Upper lobe of left lung (tissue), 6 donors: ENCODE measurements around the gene NPPC. TPM values are rescaled to one million over a fixed set of nuclear protein-coding genes. Genes with fewer than 3 reads are reported as not detected.
A peak's percentile ranks its signal among the peaks of the same experiment; 100 is the strongest.

Experiments
- ATAC-seq, 2 donors: fragments of 200-7000 bp; cut with Tn5 transposase; one replicate each; pipeline ENCODE4 v1.9.1; 2022; ENCODE audit warnings: mild to moderate bottlenecking in 2 of 2, moderate library complexity in 2 of 2; ENCODE audit not compliant: low FRiP score in 2 of 2
- DNase-seq, 2 donors: peaks; one replicate each; pipeline ENCODE4 v3.0.0-alpha.2; 2019 to 2020
- H3K27ac ChIP-seq, 4 donors: fragments of 200-600 bp; sonication (generic); one replicate each; pipeline ENCODE4 v1.5.1; 2016 to 2019
- H3K27me3 ChIP-seq, 4 donors: fragments of 200-600 bp; sonication (generic); one replicate each; pipeline ENCODE4 v1.5.1; 2017 to 2019
- H3K36me3 ChIP-seq, 4 donors: fragments of 200-600 bp; sonication (generic); one replicate each; pipeline ENCODE4 v1.5.1; 2016 to 2019
- H3K4me1 ChIP-seq, 4 donors: fragments of 200-600 bp; sonication (generic); one replicate each; pipeline ENCODE4 v1.5.1; 2018 to 2019
- H3K4me3 ChIP-seq, 4 donors: fragments of 200-600 bp; sonication (generic); one replicate each; pipeline ENCODE4 v1.5.1; 2017 to 2019; ENCODE audit warnings: mild to moderate bottlenecking in 2 of 4, moderate library complexity in 1 of 4
- H3K9me3 ChIP-seq, 4 donors: fragments of 200-600 bp; sonication (generic); one replicate each; pipeline ENCODE4 v1.5.1; 2018 to 2019
- EP300 ChIP-seq, 4 donors: sonication (generic); formaldehyde crosslinking; IDR thresholded peaks; one replicate each; pipeline ENCODE4 v1.5.1; 2017; ENCODE audit warnings: antibody characterized with exemption in 4 of 4, control low read depth in 2 of 4
- POLR2A ChIP-seq, 4 donors: fragments of 450-650 bp; IDR thresholded peaks; one replicate each; pipeline ENCODE4 v1.5.1; 2016 to 2017; ENCODE audit warnings: antibody characterized with exemption in 4 of 4, mild to moderate bottlenecking in 2 of 4
- POLR2AphosphoS5 ChIP-seq, 2 donors: sonication (generic); formaldehyde crosslinking; IDR thresholded peaks; one replicate each; pipeline ENCODE4 v1.5.1; 2017; ENCODE audit warnings: antibody characterized with exemption in 2 of 2
- WGBS, 2 donors: methylation state at CpG; one replicate each; pipeline ENCODE4 v1.1.5; 2017 to 2018; 5-methylcytosine and 5-hydroxymethylcytosine counted together
- total RNA-seq, 6 donors: library from RNA; depleted of rRNA in 4 of 6; stranded (reverse); fragments of >200 nt in 4 of 6; gene quantifications; one replicate each; pipeline versions ENCODE4 v1.1.0 to v1.2.1, GENCODE V29; 2016 to 2021
- TF ChIP-seq, protein P1 (sequence below), 6 experiments: fragments of 450-650 bp in 4 of 6; fragments of 200-600 bp in 2 of 6; sonication (generic) in 2 of 6; IDR thresholded peaks; one replicate each; pipeline ENCODE4 v1.5.1; 2016 to 2019; ENCODE audit warnings: antibody characterized with exemption in 6 of 6
- donor health status: DM: no; HTN: no; CAD: no; lungs with moderate emphysema.
- donor health status: DM: no; HTN: yes; CAD: no; lungs with severe emphysema.

Gene NPPC
- total RNA-seq, 6 donors from 2014 or later, result not detected

DNA sequence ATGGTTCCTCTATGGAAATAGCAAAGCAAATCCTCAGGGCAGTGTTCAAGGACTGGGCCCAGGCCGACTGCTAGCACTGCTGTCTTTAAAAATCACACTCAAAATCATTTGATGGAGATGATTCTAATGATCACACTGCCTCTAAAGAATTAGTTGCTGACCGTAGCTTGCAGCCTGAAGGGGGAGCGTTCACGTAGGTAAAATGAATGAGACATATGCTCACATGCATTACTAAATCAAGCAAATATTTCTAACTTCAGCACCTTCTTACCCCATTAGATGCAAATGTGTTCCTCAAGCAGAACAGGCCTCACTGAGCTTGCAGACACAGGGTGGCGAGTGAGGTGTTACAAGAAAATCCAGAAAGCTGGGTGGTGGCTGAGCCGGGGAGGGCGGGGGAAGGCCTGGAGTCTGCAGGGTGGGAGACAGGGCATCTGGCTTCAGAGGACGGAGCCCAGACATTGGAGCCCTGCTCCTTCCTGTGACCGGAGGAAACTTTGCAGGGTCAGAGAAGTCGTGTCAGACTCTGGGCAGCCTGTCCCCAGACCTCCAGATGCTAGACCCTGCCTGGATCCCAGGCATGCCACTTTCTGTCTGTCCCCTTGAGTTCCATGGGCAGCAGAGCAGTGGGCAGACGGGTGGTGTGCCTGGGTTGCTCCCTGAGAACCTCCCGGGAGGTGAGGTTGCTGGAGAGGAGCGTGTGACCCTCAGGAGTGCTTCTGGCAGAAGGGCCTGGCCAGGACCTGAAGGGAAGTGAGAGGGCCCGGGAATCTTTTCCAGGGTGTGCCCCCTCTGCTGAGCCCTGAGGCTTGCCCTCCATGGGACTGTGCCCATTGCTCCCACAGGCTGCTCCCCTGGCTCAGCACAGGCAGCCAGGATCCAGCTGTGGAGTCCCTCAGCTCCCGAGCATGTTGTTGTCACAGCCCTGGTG, 7.1 kb upstream of the NPPC start:
- no peak for TF ChIP-seq POLR2AphosphoS5 (IDR thresholded peaks at IDR 0.05)
- TF ChIP-seq, protein P1, sequence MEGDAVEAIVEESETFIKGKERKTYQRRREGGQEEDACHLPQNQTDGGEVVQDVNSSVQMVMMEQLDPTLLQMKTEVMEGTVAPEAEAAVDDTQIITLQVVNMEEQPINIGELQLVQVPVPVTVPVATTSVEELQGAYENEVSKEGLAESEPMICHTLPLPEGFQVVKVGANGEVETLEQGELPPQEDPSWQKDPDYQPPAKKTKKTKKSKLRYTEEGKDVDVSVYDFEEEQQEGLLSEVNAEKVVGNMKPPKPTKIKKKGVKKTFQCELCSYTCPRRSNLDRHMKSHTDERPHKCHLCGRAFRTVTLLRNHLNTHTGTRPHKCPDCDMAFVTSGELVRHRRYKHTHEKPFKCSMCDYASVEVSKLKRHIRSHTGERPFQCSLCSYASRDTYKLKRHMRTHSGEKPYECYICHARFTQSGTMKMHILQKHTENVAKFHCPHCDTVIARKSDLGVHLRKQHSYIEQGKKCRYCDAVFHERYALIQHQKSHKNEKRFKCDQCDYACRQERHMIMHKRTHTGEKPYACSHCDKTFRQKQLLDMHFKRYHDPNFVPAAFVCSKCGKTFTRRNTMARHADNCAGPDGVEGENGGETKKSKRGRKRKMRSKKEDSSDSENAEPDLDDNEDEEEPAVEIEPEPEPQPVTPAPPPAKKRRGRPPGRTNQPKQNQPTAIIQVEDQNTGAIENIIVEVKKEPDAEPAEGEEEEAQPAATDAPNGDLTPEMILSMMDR (IDR thresholded peaks at IDR 0.05), result no peak
- H3K4me1 ChIP-seq, result no peaks in the 10 kb centered on the region
- ATAC-seq (no peak), DNase-seq (no peak)
- no peaks in the 10 kb centered on the region for H3K9me3 ChIP-seq
- no peaks in the 10 kb centered on the region for H3K27me3 ChIP-seq
- H3K27ac ChIP-seq, result no peak overlapping the region
- 79 to 85% methylated on average over 11 to 15 of the region's 15 CpGs for WGBS, 2 donors
- H3K36me3 ChIP-seq, result no peaks in the 10 kb centered on the region
- no peak overlapping the region for H3K4me3 ChIP-seq

DNA sequence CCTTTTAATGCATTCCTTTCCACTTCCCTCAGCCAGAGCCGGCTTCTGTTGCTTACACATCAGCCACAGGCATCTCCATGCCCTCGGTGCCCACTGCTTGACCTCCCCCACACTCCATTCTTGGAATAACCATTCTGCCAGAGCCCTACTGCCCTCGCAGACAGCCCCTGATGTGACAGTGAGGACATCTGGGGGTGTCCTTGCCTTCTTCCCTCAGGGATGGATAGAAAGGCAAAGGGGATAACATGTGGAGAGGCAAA, 6.4 kb upstream of the NPPC start:
- no peak for TF ChIP-seq EP300 (IDR thresholded peaks at IDR 0.05)
- no peak for DNase-seq
- Histone ChIP-seq H3K36me3 (no peaks in the 10 kb centered on the region), H3K4me1 (no peaks in the 10 kb centered on the region), H3K27me3 (no peaks in the 10 kb centered on the region), H3K4me3 (no peak overlapping the region), H3K27ac (no peak overlapping the region), H3K9me3 (no peaks in the 10 kb centered on the region)
- 78 to 93% methylated on average over 3 of the region's 3 CpGs for WGBS, 2 donors
- ATAC-seq, result no peak

DNA sequence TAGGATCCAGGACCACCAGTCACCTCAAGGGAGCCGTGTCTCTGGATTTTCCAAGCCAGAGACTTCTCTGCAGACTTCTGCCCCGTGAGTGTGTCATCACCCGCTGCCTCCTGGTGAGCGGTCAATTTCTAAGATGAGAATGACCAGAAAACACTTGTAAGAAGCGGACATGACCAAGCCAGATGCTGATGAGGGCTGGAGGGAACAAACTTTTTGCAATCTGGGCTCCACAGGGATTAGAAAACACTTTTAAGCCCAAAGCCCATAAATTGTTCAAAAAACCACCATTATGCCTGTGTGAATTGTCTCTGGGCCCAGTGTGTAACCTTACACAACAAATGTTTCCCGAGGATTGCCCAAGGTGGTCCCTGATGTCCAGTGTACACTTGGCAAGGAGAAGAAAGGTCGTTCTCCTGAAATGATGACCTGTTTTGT, 5.3 kb upstream of the NPPC start:
- ATAC-seq (no peak), DNase-seq (no peak)
- Histone ChIP-seq H3K4me3 (no peak overlapping the region), H3K4me1 (peaks cover 5 to 8% (median 7%) of the 10 kb centered on the region in 4 donors), H3K9me3 (no peaks in the 10 kb centered on the region), H3K27ac (no peak overlapping the region), H3K36me3 (no peaks in the 10 kb centered on the region), H3K27me3 (peaks cover 0 to 11% (median under 1%) of the 10 kb centered on the region in 4 donors)
- no peak for TF ChIP-seq EP300 (IDR thresholded peaks at IDR 0.05)
- no peak for TF ChIP-seq POLR2AphosphoS5 (IDR thresholded peaks at IDR 0.05)
- TF ChIP-seq, protein P1 (IDR thresholded peaks at IDR 0.05), result no peak
- TF ChIP-seq POLR2A (IDR thresholded peaks at IDR 0.05), result no peak
- 89 to 90% methylated on average over 7 of the region's 7 CpGs for whole genome bisulfite sequencing, 2 donors

DNA sequence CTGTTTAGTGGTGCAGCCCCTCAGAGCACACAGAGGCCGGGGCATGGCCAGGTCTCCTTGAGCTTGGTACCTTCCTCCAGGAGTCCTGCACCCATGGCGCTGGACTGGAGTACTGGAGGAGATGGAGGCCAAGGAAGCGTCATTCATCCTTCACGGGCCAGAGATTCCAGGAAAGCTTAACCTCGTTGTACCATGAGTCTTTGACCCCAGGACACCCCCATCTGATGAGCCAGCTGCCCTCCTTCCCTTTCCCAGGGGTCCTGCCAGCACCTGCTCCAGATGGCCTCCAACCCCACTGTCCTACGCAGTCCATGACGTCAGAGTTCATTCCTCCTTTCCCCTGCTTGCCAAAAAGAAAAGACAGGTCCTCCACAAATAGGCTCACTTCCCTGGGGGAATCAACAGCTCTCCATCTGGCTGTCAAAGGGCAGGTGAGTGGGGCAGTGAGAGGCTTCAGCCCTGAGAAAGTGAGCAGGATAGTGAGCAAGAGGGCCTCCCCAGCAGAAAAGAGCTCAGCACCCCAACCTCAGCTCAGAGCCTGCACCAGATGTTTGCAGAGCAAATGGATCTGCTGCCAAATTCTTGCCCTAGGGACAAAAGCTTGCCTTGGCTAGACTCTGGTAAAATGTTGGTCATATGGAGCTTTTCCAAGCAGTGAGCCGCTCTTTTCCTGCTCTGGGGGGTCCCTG, 4.5 kb upstream of the NPPC start:
- DNase-seq (no peak), ATAC-seq (no peak)
- Histone ChIP-seq H3K4me1 (peaks cover 13 to 16% (median 15%) of the 10 kb centered on the region in 4 donors), H3K9me3 (no peaks in the 10 kb centered on the region), H3K36me3 (no peaks in the 10 kb centered on the region), H3K4me3 (no peak overlapping the region), H3K27me3 (peaks cover 0 to 18% (median 6%) of the 10 kb centered on the region in 4 donors), H3K27ac (no peak overlapping the region)
- no peak for TF ChIP-seq EP300 (IDR thresholded peaks at IDR 0.05)
- TF ChIP-seq, protein P1 (IDR thresholded peaks at IDR 0.05), result no peak
- no peak for TF ChIP-seq POLR2A (IDR thresholded peaks at IDR 0.05)
- TF ChIP-seq POLR2AphosphoS5 (IDR thresholded peaks at IDR 0.05), result no peak
- WGBS, 2 donors, result 69 to 83% methylated on average over 7 to 8 of the region's 8 CpGs

DNA sequence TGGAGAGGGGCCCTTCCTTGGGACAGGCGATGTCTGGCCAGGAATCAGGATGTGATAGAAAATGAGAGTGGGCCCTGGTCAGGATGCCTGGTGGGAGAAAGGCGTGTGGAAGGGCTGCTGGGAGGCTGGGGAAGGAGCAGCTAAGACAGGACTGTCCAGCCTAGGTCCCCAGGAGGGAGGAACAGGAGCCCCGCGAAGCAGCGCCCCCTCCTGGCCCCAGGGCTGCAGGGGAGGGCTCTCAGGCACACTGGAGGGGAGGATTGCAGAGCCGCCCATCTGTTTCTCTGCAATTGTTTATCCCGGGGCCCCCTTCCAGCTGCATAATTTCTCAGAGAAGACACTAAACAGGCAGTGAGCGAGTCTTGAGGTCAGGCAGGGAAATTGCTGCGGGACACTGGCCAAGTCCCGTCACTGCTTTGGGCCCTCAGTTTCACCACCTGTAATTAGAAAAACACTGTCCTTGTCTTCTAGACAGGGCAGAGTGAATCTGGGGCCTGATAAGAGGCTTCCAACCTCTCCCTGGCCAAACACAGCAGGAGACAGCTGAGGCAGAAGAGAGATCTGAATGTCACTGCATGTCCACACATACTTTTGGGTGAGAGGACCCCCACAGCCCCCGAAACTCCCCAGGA, 3.9 kb upstream of the NPPC start:
- Histone ChIP-seq H3K27ac (no peak overlapping the region), H3K36me3 (no peaks in the 10 kb centered on the region), H3K4me1 (peaks cover 19 to 22% (median 21%) of the 10 kb centered on the region in 4 donors), H3K9me3 (no peaks in the 10 kb centered on the region), H3K4me3 (no peak overlapping the region), H3K27me3 (peaks cover 2 to 25% (median 13%) of the 10 kb centered on the region in 4 donors)
- TF ChIP-seq, protein P1 (IDR thresholded peaks at IDR 0.05), result no peak
- no peak for TF ChIP-seq POLR2AphosphoS5 (IDR thresholded peaks at IDR 0.05)
- WGBS, 2 donors, result 41 to 56% methylated on average over 11 of the region's 11 CpGs
- no peak for ATAC-seq
- peak in 1 of 2 donors; percentile 72 for DNase-seq
